H1 (cell line): ENCODE measurements around the gene RNU5D-1. TPM values are rescaled to one million over a fixed set of nuclear protein-coding genes. Genes with fewer than 3 reads are reported as not detected.

Experiments used
- CBX5 ChIP-seq: fragments of 300-800, 300-1000 bp; sonication (generic); IDR thresholded peaks from 2 replicates; pipeline ENCODE4 v1.7.1; 2016; ENCODE audit warnings: antibody characterized with exemption, low read length, low read depth
- CHD7 ChIP-seq: fragments of 300-600 bp; sonication (generic); IDR thresholded peaks from 2 replicates; pipeline ENCODE4 v1.7.1; 2012; ENCODE audit warnings: low read length, moderate library complexity, mild to moderate bottlenecking, inconsistent platforms; ENCODE audit not compliant: insufficient replicate concordance
- EGR1 ChIP-seq: IDR thresholded peaks from 2 replicates; pipeline ENCODE4 v1.6.1; 2011; ENCODE audit warnings: low read depth, low read length, borderline replicate concordance
- GTF2F1 ChIP-seq: IDR thresholded peaks from 2 replicates; pipeline ENCODE4 v1.6.1; 2012; ENCODE audit warnings: low read depth, low read length, improper control_type of control experiment, borderline replicate concordance
- NRF1 ChIP-seq: IDR thresholded peaks from 2 replicates; pipeline ENCODE4 v1.6.1; 2011; ENCODE audit warnings: mild to moderate bottlenecking, low read depth, low read length, improper control_type of control experiment
- POLR2AphosphoS5 ChIP-seq: IDR thresholded peaks from 2 replicates; pipeline ENCODE4 v1.6.1; 2011; ENCODE audit warnings: low read depth, low read length
- RFX5 ChIP-seq: IDR thresholded peaks from 2 replicates; pipeline ENCODE4 v1.6.1; 2011; ENCODE audit warnings: low read depth, low read length, improper control_type of control experiment, borderline replicate concordance
- SIX5 ChIP-seq: IDR thresholded peaks from 2 replicates; pipeline ENCODE4 v1.6.1; 2011; ENCODE audit warnings: mild to moderate bottlenecking, low read depth, low read length
- TBP ChIP-seq: IDR thresholded peaks from 2 replicates; pipeline ENCODE4 v1.6.1; 2011; ENCODE audit warnings: low read depth, low read length, improper control_type of control experiment
- polyA plus RNA-seq, 7 experiments: library from polyadenylated mRNA; depleted of rRNA in 3 of 7; stranded (reverse) in 5 of 7; unstranded in 2 of 7; fragments of >200 nt in 5 of 7; fragments of 200-250 nt in 2 of 7; gene quantifications; 1 replicate in 5 of 7; 2 replicates in 1 of 7; 4 replicates in 1 of 7; pipeline versions ENCODE4 v1.2.1 to v1.2.3, GENCODE V29; 2011 to 2013; ENCODE audit warnings: missing spikeins in 2 of 7, mixed read lengths in 2 of 7
- total RNA-seq: library from RNA; stranded (reverse); fragmentation: NEBNext Ultra II Directional; extraction: Animal tissue kit (Norgen Biotek cat#: 25700); gene quantifications from 2 replicates; pipeline ENCODE4 v1.2.1, GENCODE V29; 2021

The RNU5D-1 gene
- total and polyA plus RNA-seq, 2 of the 8 experiments (the other 6 are each of a cell fraction or from before 2014, with no cell fraction given) = under 0.01 TPM; not detected in 1

GRCh38 chr1:44730741-44731512, at the start of gene RNU5D-1 (continued):
- TF ChIP-seq CBX5 = no peak
- peak; percentile 34 for TF ChIP-seq EGR1
- TF ChIP-seq NRF1 = 0 out of 2 replicates have a peak, but pooled peaks have one; percentile 5
- peak; percentile 99 for TF ChIP-seq POLR2AphosphoS5
- TF ChIP-seq SIX5 = no peak
- TF ChIP-seq RFX5 = no peak
- peak; percentile 99 for TF ChIP-seq GTF2F1
- TF ChIP-seq TBP = peak; percentile 97
- TF ChIP-seq CHD7 = peak; percentile 65
